Pancreas (tissue), 10 donors: ENCODE data around the gene TTLL8. TPM values are rescaled to one million over a fixed set of nuclear protein-coding genes. Genes with fewer than 3 reads are reported as not detected.

Experiments
- ATAC-seq, 4 donors: fragments of 200-7000 bp; cut with Tn5 transposase; one replicate each; pipeline versions ENCODE4 v1.8.0 to v1.9.1; 2020; ENCODE audit warnings: mild to moderate bottlenecking in 4 of 4, moderate library complexity in 4 of 4
- DNase-seq, 6 donors: peaks; one replicate each; pipeline ENCODE4 v3.0.0-alpha.2; 2020
- FAIRE-seq: peaks from 2 replicates; lab custom pipeline; 2012; peaks lifted over from hg19 to GRCh38; lab: Jason Lieb, UNC
- H3K27ac ChIP-seq, 4 donors: fragments of 200-600 bp; sonication (generic); 1 replicate in 3 of 4; 2 replicates in 1 of 4; pipeline versions ENCODE4 v1.5.0 to v1.8.0; 2020
- H3K27me3 ChIP-seq, 4 donors: fragments of 200-600 bp; one replicate each; pipeline ENCODE4 v1.8.0; 2021
- H3K36me3 ChIP-seq, 3 donors: fragments of 200-600 bp; sonication (generic) in 1 of 3; one replicate each; pipeline versions ENCODE4 v1.5.0 to v1.8.0; 2020 to 2021
- H3K4me1 ChIP-seq, 3 donors: fragments of 200-600 bp; one replicate each; pipeline ENCODE4 v1.8.0; 2021
- H3K4me3 ChIP-seq, 4 donors: fragments of 200-600 bp; sonication (generic) in 2 of 4; one replicate each; pipeline versions ENCODE4 v1.5.0 to v1.8.0; 2020 to 2021
- H3K9me3 ChIP-seq, 4 donors: fragments of 200-600 bp; one replicate each; pipeline ENCODE4 v1.8.0; 2021
- WGBS, 2 donors: extraction: QIAGEN DNeasy Blood & Tissue Kit; methylation state at CpG; one replicate each; pipeline ENCODE4 v1.1.7; 2013; 5-methylcytosine and 5-hydroxymethylcytosine counted together
- intact Hi-C, 3 donors: fragments of 100-400 bp; cut with DNase I; formaldehyde crosslinking; loops; one replicate each; pipeline versions ENCODE4 v1.11.1 to v1.14.2; 2022
- polyA plus RNA-seq, 2 donors: library from polyadenylated mRNA; stranded (reverse); fragments of 200-250 nt; gene quantifications; one replicate each; pipeline ENCODE4 v1.2.3, GENCODE V29; 2013
- total RNA-seq, 6 donors: library from RNA; stranded (reverse); fragmentation: NEBNext Ultra II Directional in 4 of 6; extraction: Animal tissue kit (Norgen Biotek cat#: 25700) in 4 of 6; gene quantifications; one replicate each; pipeline versions ENCODE4 v1.2.1 to v1.2.4, GENCODE V29; 2021 to 2023
- TF ChIP-seq, protein P1 (sequence below), 4 donors: fragments of 200-600 bp; sonication (generic) in 3 of 4; IDR thresholded peaks; one replicate each; pipeline versions ENCODE4 v1.5.0 to v1.8.0; 2021; ENCODE audit warnings: antibody characterized with exemption in 4 of 4
- donor health status: healthy with polysubstance abuse.
- donor health status: DM: no; HTN: no; CAD: no; lungs with moderate emphysema.
- donor health status: DM: no; HTN: no; CAD: no.
- donor health status: control.
- donor health status: control.
- donor health status: Bipolar disorder and iron deficiency.
- donor health status: DM: yes; HTN: yes; CAD: no.
- donor health status: DM: no; HTN: no; CAD: no.
- donor health status: DM: no; HTN: no; CAD: no.
- donor health status: DM: yes; HTN: yes; CAD: no.

Gene TTLL8
- total and polyA plus RNA-seq, 8 donors: not detected

GRCh38 chr22:50014053-50014501 is 44.0 kb downstream of the TTLL8 start:
- ATAC-seq: no peak
- Histone ChIP-seq H3K27ac (no peak overlapping the region), H3K4me3 (no peak overlapping the region), H3K9me3 (no peaks in the 10 kb centered on the region), H3K4me1 (no peaks in the 10 kb centered on the region), H3K36me3 (no peaks in the 10 kb centered on the region), H3K27me3 (peaks cover 0 to 17% (median 4%) of the 10 kb centered on the region in 4 donors)
- peak in 1 of 6 donors; percentile 59 for DNase-seq
- TF ChIP-seq, protein P1, sequence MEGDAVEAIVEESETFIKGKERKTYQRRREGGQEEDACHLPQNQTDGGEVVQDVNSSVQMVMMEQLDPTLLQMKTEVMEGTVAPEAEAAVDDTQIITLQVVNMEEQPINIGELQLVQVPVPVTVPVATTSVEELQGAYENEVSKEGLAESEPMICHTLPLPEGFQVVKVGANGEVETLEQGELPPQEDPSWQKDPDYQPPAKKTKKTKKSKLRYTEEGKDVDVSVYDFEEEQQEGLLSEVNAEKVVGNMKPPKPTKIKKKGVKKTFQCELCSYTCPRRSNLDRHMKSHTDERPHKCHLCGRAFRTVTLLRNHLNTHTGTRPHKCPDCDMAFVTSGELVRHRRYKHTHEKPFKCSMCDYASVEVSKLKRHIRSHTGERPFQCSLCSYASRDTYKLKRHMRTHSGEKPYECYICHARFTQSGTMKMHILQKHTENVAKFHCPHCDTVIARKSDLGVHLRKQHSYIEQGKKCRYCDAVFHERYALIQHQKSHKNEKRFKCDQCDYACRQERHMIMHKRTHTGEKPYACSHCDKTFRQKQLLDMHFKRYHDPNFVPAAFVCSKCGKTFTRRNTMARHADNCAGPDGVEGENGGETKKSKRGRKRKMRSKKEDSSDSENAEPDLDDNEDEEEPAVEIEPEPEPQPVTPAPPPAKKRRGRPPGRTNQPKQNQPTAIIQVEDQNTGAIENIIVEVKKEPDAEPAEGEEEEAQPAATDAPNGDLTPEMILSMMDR (IDR thresholded peaks at IDR 0.05): no peak
- 50 to 56% methylated on average over 16 of the region's 16 CpGs for WGBS, 2 donors
- intact Hi-C loops: no loop called here
- FAIRE-seq: no peak

- peak in 1 of 6 donors; percentile 57 for DNase-seq
- Histone ChIP-seq H3K36me3 (no peaks in the 10 kb centered on the region), H3K27me3 (peaks cover 0 to 17% (median 4%) of the 10 kb centered on the region in 4 donors), H3K27ac (no peak within 1 kb of the TSS), H3K4me1 (no peaks in the 10 kb centered on the region), H3K4me3 (no peak within 1 kb of the TSS), H3K9me3 (no peaks in the 10 kb centered on the region)
- WGBS, 2 donors: 62 to 64% methylated on average over 29 of the region's 29 CpGs
- intact Hi-C loops: no loop called here
- no peak for ATAC-seq
- TF ChIP-seq, protein P1 (IDR thresholded peaks at IDR 0.05): no peak
- no peak for FAIRE-seq
These were observed 45.6 kb downstream of the TTLL8 start, which contains the start of gene IL17REL for GRCh38 chr22:50012211-50013181. Gene IL17REL, minus strand, starts transcription at chr22:50012765. Its CDS starts 119 bp downstream, at chr22:50012646.

GRCh38 chr22:50011447-50012210 is 46.5 kb downstream of the TTLL8 start:
- H3K9me3 ChIP-seq: no peaks in the 10 kb centered on the region
- FAIRE-seq: no peak
- no peak for ATAC-seq
- no peak overlapping the region for H3K4me3 ChIP-seq
- H3K27me3 ChIP-seq: peaks cover 0 to 17% (median 4%) of the 10 kb centered on the region in 4 donors
- DNase-seq: peak in 2 of 6 donors; percentile 8 to 47
- H3K36me3 ChIP-seq: no peaks in the 10 kb centered on the region
- 48 to 49% methylated on average over 18 of the region's 18 CpGs for WGBS, 2 donors
- H3K27ac ChIP-seq: no peak overlapping the region
- H3K4me1 ChIP-seq: no peaks in the 10 kb centered on the region
- TF ChIP-seq, protein P1 (IDR thresholded peaks at IDR 0.05): no peak
- intact Hi-C loops: no loop called here

DNA sequence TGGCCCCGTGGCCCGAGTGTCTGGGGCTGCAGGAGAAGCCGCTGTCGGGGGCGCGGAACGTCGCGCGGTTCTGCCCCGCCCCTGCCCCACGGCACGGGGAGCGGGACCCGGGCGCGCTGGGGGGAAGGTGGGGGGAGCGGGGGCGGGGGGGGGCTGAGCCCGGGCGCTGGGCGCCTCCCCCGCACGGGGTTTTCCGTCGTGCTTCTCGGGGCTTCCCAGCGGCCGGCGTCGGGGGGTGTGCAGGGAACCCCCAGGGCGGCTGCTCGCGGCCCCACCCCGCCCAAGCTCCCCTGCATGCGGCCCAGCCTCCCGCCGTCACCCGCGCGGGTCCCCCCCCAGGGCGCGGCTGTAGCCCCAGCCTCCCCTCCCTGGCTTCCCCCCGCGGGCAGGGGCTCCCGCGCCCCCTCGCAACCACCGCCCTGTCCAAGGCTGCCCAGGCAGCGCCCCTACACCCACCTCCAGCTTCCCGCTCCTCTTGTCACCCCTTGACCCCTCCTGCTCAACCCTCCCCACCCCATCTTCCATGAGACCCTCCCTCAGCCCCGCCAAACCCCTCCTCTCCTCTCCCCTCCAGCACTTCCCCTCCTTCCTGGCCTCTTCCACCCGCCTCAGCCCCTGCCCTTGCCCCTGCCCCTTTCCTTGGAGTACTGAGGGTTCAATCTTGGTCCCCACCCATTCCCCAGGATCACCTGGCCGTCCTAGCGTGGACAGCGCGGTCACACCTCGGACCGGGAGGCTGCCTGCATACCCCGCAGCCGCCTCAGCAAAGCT is 47.2 kb downstream of the TTLL8 start:
- no peak for FAIRE-seq
- Histone ChIP-seq H3K9me3 (no peaks in the 10 kb centered on the region), H3K27me3 (peaks cover 0 to 17% (median 4%) of the 10 kb centered on the region in 4 donors), H3K36me3 (no peaks in the 10 kb centered on the region), H3K4me3 (no peak overlapping the region), H3K4me1 (no peaks in the 10 kb centered on the region), H3K27ac (no peak overlapping the region)
- peak in 2 of 6 donors; percentile 51 to 58 for DNase-seq
- peak in 1 of 4 donors; percentile 12 for ATAC-seq
- intact Hi-C loops: no loop called here
- WGBS, 2 donors: 7% methylated on average over 23 to 60 of the region's 61 CpGs
- TF ChIP-seq, protein P1 (IDR thresholded peaks at IDR 0.05): no peak
